Endothelial cell of umbilical vein (primary cell): ENCODE data around the gene RFNG. TPM values are rescaled to one million over a fixed set of nuclear protein-coding genes. Genes with fewer than 3 reads are reported as not detected.
A peak's percentile ranks its signal among the peaks of the same experiment; 100 is the strongest.

ENCODE experiments used
- BruUV-seq: library from RNA; stranded (reverse); fragments of 400-500 nt; replicated peaks from 2 replicates; lab custom pipeline; 2021; lab: Mats Ljungman, UMichigan
- CTCF ChIA-PET: fragments of 300-600, 350-600 bp; sonication (Branson Sonifier 250); formaldehyde crosslinking; loops from one replicate; lab custom pipeline; 2021; ENCODE audit warnings: antibody characterized with exemption, inconsistent platforms; lab: Charles Lee
- POLR2A ChIA-PET: fragments of 300-600, 350-600 bp; sonication (Branson Sonifier 250); formaldehyde crosslinking; loops from one replicate; lab custom pipeline; 2021; ENCODE audit warnings: antibody characterized with exemption, inconsistent platforms; lab: Charles Lee
- DNase-seq: peaks from one replicate; pipeline ENCODE4 v3.0.0-alpha.2; 2011; ENCODE audit warnings: low read depth, low spot score
- FAIRE-seq: peaks from 2 replicates; lab custom pipeline; 2011; peaks lifted over from hg19 to GRCh38; lab: Jason Lieb, UNC
- H2AFZ ChIP-seq: 2 replicates; pipeline ENCODE4 v1.6.0; 2012; ENCODE audit warnings: low read depth, low read length, control low read depth, inconsistent platforms
- H3K27ac ChIP-seq: 2 replicates; pipeline ENCODE4 v1.5.1; 2011; ENCODE audit warnings: low read depth, mild to moderate bottlenecking, control low read depth, low read length, moderate library complexity; ENCODE audit not compliant: insufficient read depth
- H3K27me3 ChIP-seq, 2 experiments: 2 replicates each; pipeline versions ENCODE4 v1.6.0 to v1.6.1; 2011; ENCODE audit warnings: low read length in 2 of 2, mixed read lengths in 1 of 2; ENCODE audit not compliant: control insufficient read depth in 2 of 2, insufficient read depth in 2 of 2
- H3K36me3 ChIP-seq, 2 experiments: 2 replicates in 1 of 2; 3 replicates in 1 of 2; pipeline ENCODE4 v1.5.1; 2011; ENCODE audit warnings: low read length in 2 of 2, mild to moderate bottlenecking in 1 of 2, moderate library complexity in 1 of 2; ENCODE audit not compliant: control insufficient read depth in 2 of 2, insufficient read depth in 2 of 2; ENCODE audit errors: extremely low read depth in 1 of 2
- H3K4me1 ChIP-seq: 3 replicates; pipeline ENCODE4 v1.5.1; 2011; ENCODE audit warnings: mild to moderate bottlenecking, low read length; ENCODE audit not compliant: control insufficient read depth, insufficient read depth; ENCODE audit errors: extremely low read depth
- H3K4me2 ChIP-seq: 2 replicates; pipeline ENCODE4 v1.6.1; 2011; ENCODE audit warnings: low read length, control low read depth, mixed read lengths; ENCODE audit not compliant: insufficient read depth
- H3K4me3 ChIP-seq, 3 experiments: fragments of 200-600 bp in 1 of 3; sonication (generic), shearing (Covaris generic) in 1 of 3; replicated peaks in 1 of 3; 2 replicates each; pipeline ENCODE4 v1.5.1; 2011 to 2016; ENCODE audit warnings: control low read depth in 3 of 3, low read length in 3 of 3, mild to moderate bottlenecking in 2 of 3, inconsistent platforms in 1 of 3, low read depth in 1 of 3, moderate library complexity in 1 of 3; ENCODE audit not compliant: insufficient read depth in 1 of 3
- H3K79me2 ChIP-seq: 2 replicates; pipeline ENCODE4 v1.6.0; 2012; ENCODE audit warnings: low read length, inconsistent platforms; ENCODE audit not compliant: control insufficient read depth, insufficient read depth
- H3K9ac ChIP-seq: replicated peaks from 2 replicates; pipeline ENCODE3; 2011; ENCODE audit warnings: low read length, control low read depth; ENCODE audit not compliant: insufficient read depth; ENCODE audit errors: extremely low read depth
- H3K9me1 ChIP-seq: replicated peaks from 3 replicates; pipeline ENCODE4 v1.6.0; 2011; ENCODE audit warnings: mild to moderate bottlenecking, low read length; ENCODE audit not compliant: control insufficient read depth, insufficient read depth; ENCODE audit errors: extremely low read depth
- H3K9me3 ChIP-seq: replicated peaks from 2 replicates; pipeline ENCODE4 v1.5.1; 2012; ENCODE audit warnings: low read length, inconsistent platforms; ENCODE audit not compliant: control insufficient read depth, insufficient read depth
- H4K20me1 ChIP-seq: replicated peaks from 2 replicates; pipeline ENCODE3; 2011; ENCODE audit warnings: mild to moderate bottlenecking, low read length; ENCODE audit not compliant: control insufficient read depth, insufficient read depth; ENCODE audit errors: extremely low read depth
- JUN ChIP-seq: IDR thresholded peaks from 2 replicates; pipeline ENCODE4 v1.6.1; 2011; ENCODE audit warnings: borderline replicate concordance, low read depth; ENCODE audit not compliant: insufficient read length, insufficient read depth
- MAX ChIP-seq: IDR thresholded peaks from 2 replicates; pipeline ENCODE4 v1.6.1; 2011; ENCODE audit not compliant: insufficient read depth, insufficient read length
- POLR2AphosphoS5 ChIP-seq: IDR thresholded peaks from 2 replicates; pipeline ENCODE4 v1.6.1; 2012; ENCODE audit warnings: low read depth, mild to moderate bottlenecking, control low read depth, low read length, moderate library complexity; ENCODE audit not compliant: insufficient read depth
- dilution Hi-C: fragments of 300-500 bp; cut with MboI; formaldehyde crosslinking; loops from one replicate; pipeline ENCODE4 v1.15.0; 2019; ENCODE audit warnings: low sequenced_read_pairs; ENCODE audit not compliant: extremely low pct_ligation_motif_present
- intact Hi-C: fragments of 100-400 bp; cut with micrococcal nuclease; formaldehyde crosslinking; loops from one replicate; pipeline ENCODE4 v1.10.0; 2022
- polyA plus RNA-seq, 4 experiments: library from polyadenylated mRNA; depleted of rRNA in 3 of 4; stranded (reverse) in 3 of 4; unstranded in 1 of 4; fragments of >200 nt; gene quantifications; 2 replicates each; pipeline versions ENCODE4 v1.2.1 to v1.2.3, GENCODE V29; 2011 to 2012; ENCODE audit warnings: missing spikeins in 1 of 4
- total RNA-seq: library from RNA; stranded (reverse); gene quantifications from 2 replicates; pipeline ENCODE4 v1.2.3, GENCODE V29; 2021

Gene RFNG
- total and polyA plus RNA-seq, 2 donors (not counting 3 experiments of a cell fraction or from before 2014, with no cell fraction given) = 33.7 to 40.0 TPM

- H3K9me3 ChIP-seq = no peaks in the 10 kb centered on the region
- H2AFZ ChIP-seq = no peak overlapping the region
- TF ChIP-seq JUN = no peak
- TF ChIP-seq MAX = no peak
- no peak for TF ChIP-seq POLR2AphosphoS5
- no peaks in the 10 kb centered on the region for H3K9me1 ChIP-seq
- no peaks in the 10 kb centered on the region for H3K4me1 ChIP-seq
- DNase-seq (no peak), FAIRE-seq (no peak)
- H3K4me2 ChIP-seq = no peak overlapping the region
- no peak overlapping the region for H3K27ac ChIP-seq
- no peak overlapping the region for H3K9ac ChIP-seq
- H3K79me2 ChIP-seq = peaks cover 16% of the 10 kb centered on the region
- CTCF ChIA-PET = interaction anchor here (4.4 kb wide), 1 partner anchor 58 kb away, joined by 13 read pairs; the partner anchor contains the start of gene RAC3
- BruUV-seq = TSS peak; percentile 11
- H3K36me3 ChIP-seq = peaks cover 38 to 82% of the 10 kb centered on the region in 2 experiments
- H4K20me1 ChIP-seq = no peaks in the 10 kb centered on the region
- H3K27me3 ChIP-seq = no peaks in the 10 kb centered on the region
- dilution Hi-C loops = no loop called here
- H3K4me3 ChIP-seq = no peak overlapping the region
- intact Hi-C loops = no loop called here
- POLR2A ChIA-PET = interaction anchor here (1.2 kb wide), 1 partner anchor 10 kb away, joined by 4 read pairs; the partner anchor contains the start of gene FASN
Observed at GRCh38 chr17:82087961-82088837, 36.6 kb upstream of the RFNG start.
